HepG2 (cell line): ENCODE measurements around the gene FGD5. TPM values are rescaled to one million over a fixed set of nuclear protein-coding genes. Genes with fewer than 3 reads are reported as not detected.

Experiments used
- ATAC-seq: fragments of 200-7000 bp; cut with Tn5 transposase; 3 replicates; pipeline ENCODE4 v1.9.1; 2020; ENCODE audit warnings: mild to moderate bottlenecking, moderate library complexity
- BruUV-seq: library from RNA; stranded (reverse); fragments of 400-500 nt; replicated peaks from 2 replicates; lab custom pipeline; 2021; lab: Mats Ljungman, UMichigan
- CTCF ChIA-PET: fragments of 300-600 bp; formaldehyde crosslinking; extraction: SDS; loops from one replicate; lab custom pipeline; 2021; ENCODE audit warnings: low total read pairs, inconsistent platforms, low intra/inter-chr PET ratio; lab: Yijun Ruan, JAX
- POLR2A ChIA-PET: fragments of 350-600 bp; sonication (Branson Sonifier 250); formaldehyde crosslinking; loops from one replicate; lab custom pipeline; 2020; ENCODE audit warnings: antibody characterized with exemption, inconsistent platforms; lab: Yijun Ruan, JAX
- DNase-seq: peaks from one replicate; pipeline ENCODE4 v3.0.0-alpha.2; 2015; ENCODE audit warnings: low spot score
- FAIRE-seq: peaks from 3 replicates; lab custom pipeline; 2011; peaks lifted over from hg19 to GRCh38; lab: Jason Lieb, UNC
- H2AFZ ChIP-seq: one replicate; pipeline ENCODE4 v1.6.1; 2011; ENCODE audit warnings: low read length, inconsistent platforms
- H3K27ac ChIP-seq: fragments of 300-600 bp; 3 replicates; pipeline ENCODE4 v1.8.0; 2011; ENCODE audit warnings: mixed run types, mild to moderate bottlenecking, mixed read lengths, low read length, inconsistent platforms; ENCODE audit not compliant: insufficient read depth; ENCODE audit errors: extremely low read length
- H3K27me3 ChIP-seq, 2 experiments: fragments of 200-600 bp in 1 of 2; 2 replicates in 1 of 2; 3 replicates in 1 of 2; pipeline versions ENCODE4 v1.6.0 to v1.8.0; 2011; ENCODE audit warnings: low read length in 2 of 2, mild to moderate bottlenecking in 2 of 2, moderate library complexity in 2 of 2, inconsistent platforms in 1 of 2; ENCODE audit not compliant: insufficient read depth in 2 of 2, control insufficient read depth in 1 of 2
- H3K36me3 ChIP-seq, 2 experiments: fragments of 200-600 bp in 1 of 2; replicated peaks in 1 of 2; 2 replicates in 1 of 2; 3 replicates in 1 of 2; pipeline versions ENCODE4 v1.5.1 to v1.8.0; 2011; ENCODE audit warnings: low read length in 2 of 2, inconsistent platforms in 1 of 2; ENCODE audit not compliant: insufficient read depth in 2 of 2, control insufficient read depth in 1 of 2
- H3K4me1 ChIP-seq: 2 replicates; pipeline ENCODE4 v1.5.1; 2012; ENCODE audit warnings: low read length, inconsistent platforms; ENCODE audit not compliant: insufficient read depth
- H3K4me2 ChIP-seq: 2 replicates; pipeline ENCODE4 v1.6.0; 2011; ENCODE audit warnings: low read depth, low read length, inconsistent platforms
- H3K4me3 ChIP-seq, 3 experiments: fragments of 200-600 bp in 1 of 3; sonication (generic), shearing (Covaris generic) in 1 of 3; replicated peaks in 1 of 3; 2 replicates each; pipeline ENCODE4 v1.5.1; 2011 to 2016; ENCODE audit warnings: low read length in 3 of 3, inconsistent platforms in 2 of 3, low read depth in 2 of 3, mild to moderate bottlenecking in 2 of 3, control low read depth in 1 of 3, mixed read lengths in 1 of 3; ENCODE audit not compliant: insufficient read depth in 1 of 3
- H3K79me2 ChIP-seq: one replicate; pipeline ENCODE4 v1.6.1; 2011; ENCODE audit warnings: low read length, inconsistent platforms; ENCODE audit not compliant: insufficient read depth
- H3K9ac ChIP-seq: 2 replicates; pipeline ENCODE4 v1.6.0; 2011; ENCODE audit warnings: mild to moderate bottlenecking, low read depth, low read length, inconsistent platforms; ENCODE audit not compliant: insufficient read depth
- H3K9me3 ChIP-seq: 2 replicates; pipeline ENCODE4 v1.5.1; 2012; ENCODE audit warnings: mild to moderate bottlenecking, low read length
- H4K20me1 ChIP-seq: 2 replicates; pipeline ENCODE4 v1.6.0; 2011; ENCODE audit warnings: inconsistent platforms, mild to moderate bottlenecking, low read length, moderate library complexity; ENCODE audit not compliant: insufficient read depth
- CHD2 ChIP-seq: IDR thresholded peaks from 2 replicates; pipeline ENCODE4 v1.6.1; 2011; ENCODE audit warnings: low read depth, low read length, improper control_type of control experiment
- JUND ChIP-seq: sonication (generic); formaldehyde crosslinking; IDR thresholded peaks from 2 replicates; pipeline ENCODE4 v1.8.0; 2022; ENCODE audit warnings: mild to moderate bottlenecking, missing genetic modification reagents
- PHF20 ChIP-seq: sonication (generic); formaldehyde crosslinking; IDR thresholded peaks from 2 replicates; pipeline ENCODE4 v1.5.0; 2020; ENCODE audit warnings: mild to moderate bottlenecking, missing genetic modification reagents
- UBTF ChIP-seq: sonication (generic); formaldehyde crosslinking; IDR thresholded peaks from 2 replicates; pipeline ENCODE4 v1.4.0; 2020; ENCODE audit warnings: mild to moderate bottlenecking, missing genetic modification reagents
- ZHX2 ChIP-seq, 2 experiments: sonication (generic) in 1 of 2; formaldehyde crosslinking in 1 of 2; IDR thresholded peaks; 2 replicates each; pipeline versions ENCODE4 v1.6.1 to v1.9.0; 2014 to 2022; ENCODE audit warnings: antibody characterized with exemption in 1 of 2, borderline replicate concordance in 1 of 2, inconsistent platforms in 1 of 2, low read depth in 1 of 2, missing genetic modification reagents in 1 of 2
- ZNF160 ChIP-seq: sonication (generic); formaldehyde crosslinking; IDR thresholded peaks from 2 replicates; pipeline ENCODE4 v1.8.0; 2022; ENCODE audit warnings: mild to moderate bottlenecking, inconsistent platforms, missing genetic modification reagents
- ZNF432 ChIP-seq: sonication (generic); formaldehyde crosslinking; IDR thresholded peaks from 2 replicates; pipeline ENCODE4 v1.5.0; 2020; ENCODE audit warnings: missing genetic modification reagents, mild to moderate bottlenecking, borderline replicate concordance
- ZNF614 ChIP-seq: IDR thresholded peaks from 2 replicates; pipeline ENCODE4 v1.6.1; 2018; ENCODE audit warnings: missing biosample characterization, missing genetic modification reagents, inconsistent platforms, borderline replicate concordance
- ZNF619 ChIP-seq: sonication (generic); formaldehyde crosslinking; IDR thresholded peaks from 2 replicates; pipeline ENCODE4 v1.4.0; 2020; ENCODE audit warnings: mild to moderate bottlenecking, missing genetic modification reagents
- ZUFSP ChIP-seq: sonication (generic); formaldehyde crosslinking; IDR thresholded peaks from 2 replicates; pipeline ENCODE4 v1.9.0; 2021; ENCODE audit warnings: missing genetic modification reagents, mild to moderate bottlenecking, borderline replicate concordance
- WGBS: methylation state at CpG from one replicate; pipeline ENCODE4 v1.1.6; 2017; ENCODE audit warnings: low lambda C conversion rate; 5-methylcytosine and 5-hydroxymethylcytosine counted together
- in situ Hi-C: cut with HindIII; loops from 2 replicates; pipeline ENCODE4 v1.10.0; 2017; ENCODE audit warnings: low pct_unique_long_range_greater_than_20kb; ENCODE audit not compliant: extremely low pct_ligation_motif_present
- intact Hi-C: fragments of 100-400 bp; cut with micrococcal nuclease; formaldehyde crosslinking; loops from one replicate; pipeline ENCODE4 v1.10.0; 2022; ENCODE audit not compliant: unreplicated experiment
- polyA plus RNA-seq, 8 experiments: library from polyadenylated mRNA; depleted of rRNA in 3 of 8; stranded (reverse) in 7 of 8; unstranded in 1 of 8; fragments of >200 nt; fragmentation: Illumina TruSeq in 4 of 8; extraction: Trizol in 4 of 8; gene quantifications; 2 replicates each; pipeline versions ENCODE4 v1.2.1 to v1.2.3, GENCODE V29; 2011 to 2016; ENCODE audit warnings: low read depth in 4 of 8, missing spikeins in 1 of 8, mixed read lengths in 1 of 8; ENCODE audit not compliant: insufficient read depth in 1 of 8
- total RNA-seq, 5 experiments: library from RNA; depleted of rRNA; stranded (reverse); fragments of >200 nt; fragmentation: Illumina TruSeq; extraction: Trizol; gene quantifications; 2 replicates each; pipeline ENCODE4 v1.2.3, GENCODE V29; 2016; ENCODE audit warnings: low read depth in 1 of 5

FGD5 gene
- total and polyA plus RNA-seq, 2 of the 13 experiments (the other 11 are each of a cell fraction or from before 2014, with no cell fraction given) = 0.17 TPM; not detected in 1

GRCh38 chr3:14906355-14906971 lies 87.7 kb downstream of the FGD5 start (continued):
- TF ChIP-seq ZUFSP (CRISPR knock-in tag) (no peak), ZNF619 (CRISPR knock-in tag) (no peak)

- Histone ChIP-seq H4K20me1 (no peaks in the 10 kb centered on the region), H3K4me2 (no peak overlapping the region), H3K9me3 (peaks cover 9% of the 10 kb centered on the region; the same call in 1 of the 2 replicates), H3K27me3 (peaks cover 1 to 4% of the 10 kb centered on the region in 2 experiments; a peak in 3 of 5 replicates), H3K36me3 (no peaks in the 10 kb centered on the region), H3K27ac (no peak overlapping the region), H2AFZ (no peak overlapping the region), H3K79me2 (no peaks in the 10 kb centered on the region), H3K9ac (no peak overlapping the region), H3K4me1 (no peaks in the 10 kb centered on the region), H3K4me3 (no peak overlapping the region)
- no peak for ATAC-seq
- intact Hi-C loops = no loop called here
- ChIA-PET CTCF (no interaction called here), POLR2A (no interaction called here)
- no peak for FAIRE-seq
- BruUV-seq = no TSS peak
- WGBS = 41% methylated on average over 9 of the region's 18 CpGs
- in situ Hi-C loops = no loop called here
- no peak for DNase-seq
- TF ChIP-seq ZNF160 (no peak), ZNF432 (CRISPR knock-in tag) (no peak), UBTF (CRISPR knock-in tag) (no peak), CHD2 (no peak), JUND (CRISPR knock-in tag) (no peak), ZNF614 (no peak), ZHX2 (IDR thresholded peaks at IDR 0.05; ENCODE audit: low read depth) (no peak), ZHX2 (CRISPR knock-in tag; IDR thresholded peaks at IDR 0.05; ENCODE audit: borderline replicate concordance) (no peak), PHF20 (CRISPR knock-in tag) (no peak)
Observed at GRCh38 chr3:14907043-14907966, 88.5 kb downstream of the FGD5 start.
